ENCODE results near the gene HBG2.
"Not testable (repeated sequence)": the region's sequence is repeated elsewhere in the genome, so short reads cannot be mapped to it uniquely, and the experiment has no call there.

The HBG2 gene

DNA sequence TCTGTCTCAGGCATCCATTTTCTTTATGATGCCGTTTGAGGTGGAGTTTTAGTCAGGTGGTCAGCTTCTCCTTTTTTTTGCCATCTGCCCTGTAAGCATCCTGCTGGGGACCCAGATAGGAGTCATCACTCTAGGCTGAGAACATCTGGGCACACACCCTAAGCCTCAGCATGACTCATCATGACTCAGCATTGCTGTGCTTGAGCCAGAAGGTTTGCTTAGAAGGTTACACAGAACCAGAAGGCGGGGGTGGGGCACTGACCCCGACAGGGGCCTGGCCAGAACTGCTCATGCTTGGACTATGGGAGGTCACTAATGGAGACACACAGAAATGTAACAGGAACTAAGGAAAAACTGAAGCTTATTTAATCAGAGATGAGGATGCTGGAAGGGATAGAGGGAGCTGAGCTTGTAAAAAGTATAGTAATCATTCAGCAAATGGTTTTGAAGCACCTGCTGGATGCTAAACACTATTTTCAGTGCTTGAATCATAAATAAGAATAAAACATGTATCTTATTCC is 26.1 kb upstream of the HBG2 start:
- peak; percentile 33 for DNase-seq

DNA sequence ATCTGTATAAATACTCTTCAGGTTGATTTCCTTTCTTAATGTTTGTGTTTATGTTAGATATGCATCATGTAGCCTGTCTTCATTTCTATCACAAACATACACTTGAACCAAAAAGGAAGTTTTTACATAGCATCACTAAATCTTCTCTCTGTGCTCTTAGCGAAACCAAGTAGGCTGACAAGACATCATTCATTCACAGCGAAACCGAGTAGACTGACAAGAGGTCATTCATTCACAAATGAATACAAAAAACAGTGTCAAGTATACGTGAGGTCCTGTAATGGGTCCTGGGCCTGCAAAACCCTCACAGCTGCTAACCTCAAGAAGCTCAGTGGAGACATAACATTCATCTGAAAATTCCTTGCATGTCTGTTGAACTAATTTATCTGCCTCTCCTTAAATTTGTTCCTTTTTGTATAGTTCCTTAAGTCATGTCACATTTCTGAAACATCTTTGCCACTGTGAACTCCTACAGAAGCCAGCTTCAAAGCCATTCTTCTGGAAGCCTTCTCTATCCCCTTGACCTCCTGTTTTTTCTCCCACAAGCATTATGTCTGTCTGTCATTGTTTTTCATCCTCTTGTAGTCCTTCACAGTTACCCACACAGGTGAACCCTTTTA is 25.0 kb upstream of the HBG2 start:
- DNase-seq, result no peak

DNA sequence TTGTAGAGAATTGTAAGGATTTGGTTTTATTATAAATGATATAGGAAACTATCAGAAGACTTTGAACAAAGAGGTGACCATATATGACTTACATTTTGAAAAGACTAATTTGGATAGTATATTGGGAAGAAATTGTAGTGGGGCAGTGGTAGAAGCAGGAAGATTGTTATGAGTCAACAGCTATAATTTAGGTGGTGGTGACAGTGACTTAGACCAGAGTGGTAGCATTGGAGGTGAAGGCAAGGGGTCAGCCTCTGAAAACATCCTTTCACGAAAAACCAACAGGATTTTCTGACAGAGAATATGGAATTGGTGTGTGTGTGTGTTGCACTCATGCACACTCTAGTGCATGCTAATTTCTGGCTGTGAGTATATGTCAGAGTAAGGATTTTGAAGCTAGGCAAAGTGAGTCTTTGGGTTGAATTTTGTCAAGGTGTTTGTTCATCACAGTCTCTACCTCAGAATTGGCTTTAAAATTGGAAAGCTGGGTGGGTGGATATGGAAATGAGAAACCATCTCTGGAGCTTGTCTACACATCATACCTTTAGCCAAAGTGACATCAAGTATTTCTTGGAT is 23.3 kb upstream of the HBG2 start:
- no peak for DNase-seq

DNA sequence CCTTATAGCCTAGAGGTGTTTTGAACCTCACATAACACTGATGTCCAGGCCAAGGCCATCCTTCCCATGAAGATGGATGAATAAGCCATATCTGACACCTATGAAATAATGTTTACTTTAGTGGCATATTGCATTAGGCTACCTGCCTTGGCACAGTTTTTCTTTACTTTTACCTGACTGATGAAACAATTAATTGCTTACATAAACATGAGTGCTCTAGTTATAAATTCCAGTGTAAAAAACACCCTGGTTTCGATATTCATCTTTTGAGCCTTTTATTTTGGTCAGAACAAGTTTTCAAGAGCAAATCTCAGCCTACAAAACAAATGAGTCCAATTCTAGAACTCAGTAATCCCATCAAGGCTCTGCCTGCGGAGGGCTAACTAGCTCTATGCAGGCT is 22.1 kb upstream of the HBG2 start:
- DNase-seq, result no peak

DNA sequence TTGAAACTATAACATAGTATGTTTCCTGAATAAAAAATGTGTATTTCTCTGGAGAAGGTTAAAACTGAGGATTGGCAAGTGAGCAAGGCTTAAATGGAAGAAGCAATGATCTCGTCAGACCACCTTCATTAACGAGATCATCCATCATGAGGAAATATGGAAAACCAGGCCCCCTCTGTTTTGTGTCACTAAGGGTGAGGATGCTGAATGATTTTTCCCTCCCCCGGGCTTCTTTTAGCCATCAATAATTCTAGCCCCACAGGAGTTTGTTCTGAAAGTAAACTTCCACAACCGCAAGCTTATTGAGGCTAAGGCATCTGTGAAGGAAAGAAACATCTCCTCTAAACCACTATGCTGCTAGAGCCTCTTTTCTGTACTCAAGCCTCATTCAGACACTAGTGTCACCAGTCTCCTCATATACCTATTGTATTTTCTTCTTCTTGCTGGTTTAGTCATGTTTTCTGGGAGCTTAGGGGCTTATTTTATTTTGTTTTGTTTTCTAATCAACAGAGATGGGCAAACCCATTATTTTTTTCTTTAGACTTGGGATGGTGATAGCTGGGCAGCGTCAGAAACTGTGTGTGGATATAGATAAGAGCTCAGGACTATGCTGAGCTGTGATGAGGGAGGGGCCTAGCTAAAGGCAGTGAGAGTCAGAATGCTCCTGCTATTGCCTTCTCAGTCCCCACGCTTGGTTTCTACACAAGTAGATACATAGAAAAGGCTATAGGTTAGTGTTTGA is 21.0 kb upstream of the HBG2 start:
- DNase-seq, result no peak

DNA sequence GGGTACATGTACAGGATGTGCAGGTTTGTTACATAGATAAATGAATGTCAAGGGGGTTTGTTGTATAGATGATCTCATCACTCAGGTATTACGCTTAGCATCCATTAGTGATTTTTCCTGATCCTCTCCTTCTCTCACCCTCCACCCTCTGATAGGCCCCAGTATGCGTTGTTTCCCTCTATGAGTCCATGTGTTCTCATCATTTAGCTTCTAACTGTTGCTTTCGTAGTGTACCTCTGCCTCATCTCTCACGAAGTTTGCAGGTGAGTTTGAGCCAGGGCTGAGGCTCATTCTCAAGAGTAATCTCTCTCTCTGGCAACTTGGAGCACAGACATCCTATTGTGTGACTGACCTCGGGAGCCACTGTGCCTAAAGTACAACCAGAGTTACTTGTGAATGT is 19.8 kb upstream of the HBG2 start:
- no peak for DNase-seq

DNA sequence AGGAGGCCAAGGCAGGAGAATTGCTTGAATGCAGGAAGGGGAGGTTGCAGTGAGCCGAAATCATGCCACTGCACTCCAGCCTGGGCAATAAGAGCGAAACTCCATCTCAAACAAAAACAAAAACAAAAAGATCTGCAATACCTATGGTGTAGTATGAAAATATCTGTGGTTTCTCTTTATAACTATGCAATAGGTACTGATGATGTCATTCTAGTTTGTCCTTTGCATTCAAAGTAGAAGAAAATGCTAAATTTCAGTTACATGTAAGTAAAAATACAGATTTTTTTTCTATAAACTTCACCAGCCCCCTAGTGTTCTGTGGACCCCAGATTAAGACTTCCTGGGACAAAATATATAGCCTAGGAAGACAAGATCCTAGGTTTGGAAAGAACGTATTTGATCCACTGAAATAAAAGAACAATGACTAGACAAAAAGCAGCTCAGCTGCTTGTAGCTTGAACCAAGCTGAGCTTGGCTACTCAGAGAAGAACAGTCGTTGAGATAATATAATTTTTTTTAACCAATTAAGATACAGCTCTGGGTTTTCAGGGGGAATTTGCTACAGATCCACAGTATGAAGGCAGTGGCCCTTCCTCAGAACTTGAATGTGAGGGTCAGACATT is 17.9 kb upstream of the HBG2 start:
- DNase-seq, result no peak

DNA sequence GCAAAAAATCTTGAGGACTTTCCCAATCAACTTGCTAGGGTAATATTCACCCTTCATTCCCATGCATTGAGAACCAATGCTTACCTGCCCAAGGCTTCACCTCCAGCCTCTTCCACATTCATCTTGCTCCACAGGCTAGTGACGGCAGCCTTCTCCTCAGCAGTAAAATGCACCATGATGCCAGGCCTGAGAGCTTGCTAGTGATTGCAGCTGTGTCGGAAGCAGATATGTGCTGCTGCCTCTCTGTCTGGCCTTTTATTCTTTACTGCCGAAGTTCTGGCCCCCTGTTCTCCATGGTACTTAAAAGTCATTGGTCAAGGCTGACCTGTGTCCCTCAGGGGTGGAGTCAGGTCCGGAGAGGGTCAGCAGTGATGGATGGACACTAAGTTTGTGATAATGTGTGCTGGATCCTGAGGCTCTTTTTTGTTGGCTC is 15.2 kb upstream of the HBG2 start, which contains the start of gene HBE1:
HBE1 (minus strand) TSS at position 231 of the 433 bp plus-strand sequence; CDS start at position 176, 55 bp downstream.
- no peak for DNase-seq

DNA sequence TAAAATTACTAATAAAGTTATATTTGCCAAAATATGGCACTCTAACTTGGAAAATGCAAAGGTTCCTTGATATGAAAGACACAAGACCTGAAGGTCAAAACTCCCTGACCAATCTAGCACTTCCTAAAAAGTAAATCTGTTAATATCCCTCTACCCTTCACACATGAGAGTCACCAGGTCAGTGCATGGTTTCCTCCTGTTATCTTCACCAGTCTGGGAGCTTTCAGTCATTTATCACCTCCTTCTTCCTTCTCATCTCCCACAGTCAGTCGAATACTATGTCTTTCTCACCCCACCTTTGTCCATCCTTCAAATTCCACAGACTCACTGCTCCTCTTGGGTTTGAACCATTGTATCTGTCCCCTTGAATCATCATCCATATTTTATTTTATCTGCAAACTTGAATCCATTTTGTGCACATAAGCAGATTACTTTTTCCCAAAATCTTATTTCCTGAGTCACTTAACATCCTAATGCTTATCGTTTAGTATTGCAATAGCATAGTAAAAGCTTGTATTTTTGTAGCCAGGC is 12.5 kb upstream of the HBG2 start:
- DNase-seq, result no peak

DNA sequence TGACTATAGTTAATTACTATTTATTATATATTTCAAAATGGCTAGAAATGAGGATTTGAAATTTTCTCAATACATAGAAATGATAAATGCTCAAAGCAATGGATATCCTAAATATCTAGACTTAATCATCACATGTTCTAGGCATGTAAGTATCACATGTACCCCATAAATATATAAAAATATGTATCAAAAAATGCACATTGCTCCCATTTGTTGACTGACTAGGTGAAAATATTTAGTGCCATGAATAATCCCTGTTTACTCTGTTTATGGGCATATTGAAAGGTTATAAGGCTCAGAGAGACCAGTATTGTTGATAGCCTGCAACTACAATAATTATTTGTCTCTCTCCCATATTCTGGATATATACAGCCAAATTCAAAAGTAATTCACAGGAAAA is 12.0 kb upstream of the HBG2 start:
- DNase-seq, result no peak

DNA sequence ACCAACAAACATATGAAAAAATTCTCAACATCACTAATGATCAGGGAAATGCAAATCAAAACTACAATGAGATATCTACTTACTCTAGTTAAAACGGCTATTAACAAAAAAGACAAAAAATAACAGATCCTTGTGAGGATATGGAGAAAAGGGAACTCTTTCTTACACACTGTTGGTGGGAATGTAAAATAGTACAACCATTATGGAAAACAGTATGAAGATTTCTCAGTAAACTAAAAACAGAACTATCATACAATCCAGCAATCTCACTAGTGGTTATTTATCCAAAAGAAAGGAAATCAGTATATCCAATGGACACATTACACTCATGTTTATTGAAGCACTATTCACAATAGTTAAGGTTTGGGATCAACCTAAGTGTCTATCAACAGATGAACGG is 11.3 kb upstream of the HBG2 start:
- no peak for DNase-seq

DNA sequence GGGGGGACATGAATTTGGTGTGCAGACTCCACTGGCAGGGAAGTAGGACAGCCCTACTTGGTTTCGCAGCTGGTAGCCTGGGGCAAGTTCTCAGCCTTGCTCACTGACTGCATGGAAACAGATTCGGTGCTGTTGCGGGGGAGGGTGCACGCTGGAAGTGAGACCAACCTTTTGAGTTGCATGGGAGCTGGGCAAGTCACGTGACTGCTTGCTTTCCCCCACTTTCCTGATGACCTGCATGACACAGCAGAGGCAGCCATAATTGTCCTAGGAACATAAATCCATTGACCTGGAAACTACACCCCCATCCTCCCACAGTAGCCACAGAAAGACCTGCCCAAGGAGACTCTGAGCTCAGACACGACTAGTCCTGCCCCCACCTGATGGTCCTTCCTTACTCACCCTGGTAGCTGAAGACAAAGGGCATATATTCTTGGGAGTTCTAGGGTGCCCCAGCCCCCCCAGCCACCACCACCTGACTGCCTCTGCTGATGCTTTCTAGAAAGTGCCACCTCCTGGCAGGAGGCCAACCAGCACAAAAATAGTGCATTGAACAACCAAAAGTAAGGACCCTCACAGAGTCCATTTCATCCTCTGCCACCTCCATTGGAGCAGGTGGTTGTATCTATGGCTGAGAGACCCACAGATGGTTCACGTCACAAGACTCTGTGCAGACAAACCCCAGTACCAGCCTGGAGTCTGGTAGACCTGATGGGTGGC is 4.1 kb upstream of the HBG2 start:
- DNase-seq, result no peak

DNA sequence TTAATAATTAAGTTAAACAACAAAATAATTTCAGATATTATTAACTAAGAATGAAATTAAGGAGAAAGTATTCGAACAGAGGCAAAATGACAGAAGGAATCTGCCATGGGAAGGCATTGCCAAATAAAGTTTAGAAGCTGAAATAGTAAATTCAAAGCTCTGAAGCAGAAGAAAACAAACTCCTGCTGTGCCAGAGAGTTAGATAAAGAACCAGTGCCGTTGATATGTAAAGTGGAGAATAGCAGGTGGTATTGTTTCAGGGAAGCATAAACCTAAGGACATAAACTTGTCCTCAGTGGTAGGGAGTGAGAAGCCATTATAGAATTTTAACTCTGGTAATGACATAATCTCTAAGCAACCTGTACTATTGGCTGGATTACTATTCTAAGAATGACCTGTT is 2.7 kb upstream of the HBG2 start:
- no peak for DNase-seq

DNA sequence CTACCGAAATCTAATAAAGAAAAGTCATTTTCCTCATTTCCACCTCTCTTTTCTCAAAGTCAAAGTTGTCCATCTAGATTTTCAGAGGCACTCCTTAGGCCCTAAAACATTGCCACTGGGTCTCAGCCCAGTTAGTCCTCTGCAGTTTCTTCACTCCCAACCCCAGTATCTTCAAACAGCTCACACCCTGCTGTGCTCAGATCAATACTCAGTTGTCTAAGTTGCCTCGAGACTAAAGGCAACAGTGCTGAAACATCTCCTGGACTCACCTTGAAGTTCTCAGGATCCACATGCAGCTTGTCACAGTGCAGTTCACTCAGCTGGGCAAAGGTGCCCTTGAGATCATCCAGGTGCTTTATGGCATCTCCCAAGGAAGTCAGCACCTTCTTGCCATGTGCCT is 558 bp downstream of the HBG2 start:
- not testable (repeated sequence) for DNase-seq

DNA sequence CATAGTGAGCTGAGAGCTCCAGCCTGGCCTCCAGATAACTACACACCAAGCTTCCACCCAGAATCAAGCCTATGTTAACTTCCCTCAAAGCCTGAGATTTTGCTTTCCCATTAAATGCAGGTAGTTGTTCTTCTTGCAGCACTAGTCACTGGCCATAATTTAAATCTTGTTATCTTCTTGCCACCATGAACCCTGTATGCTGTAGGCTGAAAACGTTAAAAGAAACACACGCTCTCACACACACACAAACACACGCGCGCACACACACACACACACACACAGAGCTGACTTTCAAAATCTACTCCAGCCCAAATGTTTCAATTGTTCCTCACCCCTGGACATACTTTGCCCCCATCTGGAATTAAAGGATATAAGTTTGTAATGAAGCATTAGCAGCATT is 1.1 kb downstream of the HBG2 start:
- not testable (repeated sequence) for DNase-seq

DNA sequence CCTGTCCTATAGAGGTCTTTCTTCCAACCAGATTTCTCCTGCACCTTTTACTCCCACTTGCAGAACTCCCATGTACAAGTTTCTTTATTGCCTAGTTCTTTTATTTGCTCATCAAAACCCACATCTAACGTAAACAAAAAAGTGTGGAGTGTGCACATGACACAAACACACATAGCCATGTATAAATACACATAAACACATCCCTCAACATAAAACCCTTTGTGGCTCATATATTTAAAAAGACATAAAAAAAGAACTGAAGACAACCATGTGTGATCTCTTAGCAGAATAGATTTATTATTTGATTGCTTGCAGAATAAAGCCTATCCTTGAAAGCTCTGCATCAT is 1.7 kb downstream of the HBG2 start:
- no peak for DNase-seq

DNA sequence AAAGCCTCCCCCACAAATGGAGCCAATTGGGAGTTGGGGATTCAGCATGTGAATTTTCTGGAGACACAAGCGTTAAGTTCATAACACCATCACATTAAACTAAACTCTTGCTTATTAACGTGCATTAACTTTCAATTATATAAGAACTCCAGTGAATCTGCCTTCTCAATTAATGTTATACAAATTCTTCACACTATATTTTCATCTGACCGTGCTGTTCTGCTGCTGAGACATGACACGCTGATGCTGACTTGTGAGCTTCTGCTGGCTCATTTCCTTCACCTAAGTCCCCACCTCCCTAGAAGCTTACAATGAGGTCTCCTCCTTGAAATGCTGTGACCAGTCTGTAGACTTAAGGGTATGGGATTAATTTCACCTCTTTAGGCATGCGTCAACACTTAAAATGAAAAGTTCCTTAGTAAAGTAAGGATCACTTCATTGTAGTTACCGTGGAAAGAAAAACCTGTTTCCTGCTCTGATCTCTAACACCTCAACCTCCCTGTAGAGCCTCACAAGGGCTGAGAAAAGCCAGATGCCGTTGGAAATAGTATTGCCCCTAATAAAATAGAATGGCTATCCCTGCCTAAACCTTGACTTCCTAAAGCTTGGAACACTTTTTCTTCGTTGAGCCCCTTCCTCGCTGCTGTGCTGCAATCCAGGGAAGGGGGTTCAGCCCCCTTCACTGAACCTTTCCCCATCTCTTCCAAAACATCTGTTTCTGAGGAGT is 2.2 kb downstream of the HBG2 start:
- no peak for DNase-seq

DNA sequence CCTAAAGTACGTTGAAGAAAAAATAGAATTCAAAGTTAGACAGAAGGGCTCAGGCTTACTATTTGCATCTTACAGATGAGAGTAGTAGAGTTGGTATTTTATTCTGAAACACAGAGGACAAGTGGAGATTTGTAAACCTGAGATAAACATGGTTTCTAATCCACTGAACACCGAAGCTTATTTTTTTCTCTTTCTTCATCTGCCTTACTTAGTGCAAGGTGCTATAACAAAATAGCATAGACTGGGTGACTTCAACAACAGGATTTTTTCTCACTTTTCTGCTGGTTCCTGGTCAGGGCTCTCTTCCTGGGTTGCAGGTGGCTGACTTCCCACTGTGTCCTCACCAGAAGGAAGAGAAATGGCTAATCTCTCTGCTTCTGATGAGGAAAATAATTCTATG is 2.8 kb downstream of the HBG2 start:
- no peak for DNase-seq

DNA sequence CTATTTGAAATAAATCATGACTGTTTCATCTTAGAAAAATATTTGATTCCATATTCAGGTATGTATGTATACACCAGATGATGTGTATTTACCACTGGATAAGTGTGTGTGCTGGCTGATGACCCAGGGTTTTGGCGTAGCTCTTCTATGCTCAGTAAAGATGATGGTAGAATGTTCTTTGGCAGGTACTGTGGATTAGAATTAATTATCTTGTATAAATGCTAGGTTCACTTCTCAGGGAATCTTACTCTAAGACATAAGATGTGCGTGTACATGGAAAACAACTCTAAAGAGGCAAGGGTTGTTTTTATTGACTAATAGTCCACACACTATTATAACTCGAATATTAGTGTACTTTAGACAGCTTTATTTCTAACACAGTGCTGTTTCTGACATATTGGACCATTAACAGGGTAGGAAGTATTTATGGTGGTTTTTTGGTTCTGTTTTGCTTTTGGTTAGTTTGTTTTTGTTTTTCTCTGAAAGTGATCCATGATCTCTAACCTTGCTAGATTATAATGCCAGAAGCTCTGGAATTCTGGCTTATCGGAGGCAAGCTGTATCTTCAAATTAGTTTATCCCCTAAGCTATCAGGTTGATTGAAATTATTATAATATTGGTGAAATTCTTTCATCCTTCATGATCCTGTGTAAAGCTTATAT is 3.9 kb downstream of the HBG2 start:
- no peak for DNase-seq

DNA sequence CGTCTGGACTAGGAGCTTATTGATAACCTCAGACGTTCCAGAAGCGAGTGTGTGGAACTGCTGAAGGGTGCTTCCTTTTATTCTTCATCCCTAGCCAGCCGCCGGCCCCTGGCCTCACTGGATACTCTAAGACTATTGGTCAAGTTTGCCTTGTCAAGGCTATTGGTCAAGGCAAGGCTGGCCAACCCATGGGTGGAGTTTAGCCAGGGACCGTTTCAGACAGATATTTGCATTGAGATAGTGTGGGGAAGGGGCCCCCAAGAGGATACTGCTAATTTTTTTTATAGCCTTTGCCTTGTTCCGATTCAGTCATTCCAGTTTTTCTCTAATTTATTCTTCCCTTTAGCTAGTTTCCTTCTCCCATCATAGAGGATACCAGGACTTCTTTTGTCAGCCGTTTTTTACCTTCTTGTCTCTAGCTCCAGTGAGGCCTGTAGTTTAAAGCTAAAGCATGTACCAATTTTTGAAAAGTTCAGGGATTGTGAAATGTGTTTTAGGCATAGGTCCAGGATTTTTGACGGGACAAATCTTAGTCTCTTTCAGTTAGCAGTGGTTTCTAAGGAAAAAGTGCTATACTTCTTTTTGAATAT is 4.7 kb downstream of the HBG2 start, which contains the start of gene HBG1:
HBG1 (minus strand) TSS at position 51 of the 590 bp plus-strand sequence. CDS start 53 bp downstream, outside the sequence.
- DNase-seq, result not testable (repeated sequence)

DNA sequence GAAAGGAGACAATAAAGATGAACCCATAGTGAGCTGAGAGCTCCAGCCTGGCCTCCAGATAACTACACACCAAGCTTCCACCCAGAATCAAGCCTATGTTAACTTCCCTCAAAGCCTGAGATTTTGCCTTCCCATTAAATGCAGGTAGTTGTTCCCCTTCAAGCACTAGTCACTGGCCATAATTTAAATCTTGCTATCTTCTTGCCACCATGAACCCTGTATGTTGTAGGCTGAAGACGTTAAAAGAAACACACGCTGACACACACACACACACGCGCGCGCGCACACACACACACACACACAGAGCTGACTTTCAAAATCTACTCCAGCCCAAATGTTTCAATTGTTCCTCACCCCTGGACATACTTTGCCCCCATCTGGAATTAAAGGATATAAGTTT is 6.1 kb downstream of the HBG2 start:
- DNase-seq, result not testable (repeated sequence)

Measured in NCI-H524 treated with DMSO at 0.1 percent for 48 hours (cell line).